Heart right ventricle (tissue), 16 donors: ENCODE results near the gene CERS6. TPM values are rescaled to one million over a fixed set of nuclear protein-coding genes. Genes with fewer than 3 reads are reported as not detected.

Experiments used
- ATAC-seq, 8 donors: fragments of 200-7000 bp; cut with Tn5 transposase; one replicate each; pipeline ENCODE4 v1.9.1; 2020; ENCODE audit warnings: mild to moderate bottlenecking in 8 of 8, moderate library complexity in 8 of 8, moderate number of reproducible peaks in 1 of 8
- DNase-seq, 2 donors: peaks; one replicate each; pipeline ENCODE4 v3.0.0-alpha.2; 2020
- H3K27ac ChIP-seq, 10 donors: fragments of 200-600 bp; sonication (generic) in 2 of 10; one replicate each; pipeline versions ENCODE4 v1.5.0 to v1.8.0; 2020 to 2022; ENCODE audit warnings: mild to moderate bottlenecking in 3 of 10
- H3K27me3 ChIP-seq, 7 donors: fragments of 200-600 bp; one replicate each; pipeline ENCODE4 v1.8.0; 2021 to 2022; ENCODE audit warnings: mild to moderate bottlenecking in 2 of 7
- H3K36me3 ChIP-seq, 9 donors: fragments of 200-600 bp; sonication (generic) in 1 of 9; one replicate each; pipeline versions ENCODE4 v1.5.0 to v1.8.0; 2020 to 2022; ENCODE audit warnings: mild to moderate bottlenecking in 2 of 9
- H3K4me1 ChIP-seq, 9 donors: fragments of 200-600 bp; sonication (generic) in 1 of 9; one replicate each; pipeline versions ENCODE4 v1.5.0 to v1.8.0; 2020 to 2022; ENCODE audit warnings: mild to moderate bottlenecking in 4 of 9
- H3K4me3 ChIP-seq, 10 donors: fragments of 200-600 bp; sonication (generic) in 2 of 10; one replicate each; pipeline versions ENCODE4 v1.5.0 to v1.8.0; 2020 to 2022; ENCODE audit warnings: mild to moderate bottlenecking in 7 of 10, moderate library complexity in 2 of 10
- H3K9me3 ChIP-seq, 11 donors: fragments of 200-600 bp in 10 of 11; sonication (generic) in 2 of 11; one replicate each; pipeline versions ENCODE4 v1.5.0 to v1.8.0; 2013 to 2022; ENCODE audit warnings: mild to moderate bottlenecking in 2 of 11, control low read depth in 1 of 11, moderate library complexity in 1 of 11
- CTCF ChIP-seq, 9 donors: fragments of 200-600 bp; sonication (generic) in 2 of 9; IDR thresholded peaks; one replicate each; pipeline versions ENCODE4 v1.5.0 to v1.8.0; 2021 to 2022; ENCODE audit warnings: antibody characterized with exemption in 9 of 9, mild to moderate bottlenecking in 5 of 9, moderate library complexity in 1 of 9
- WGBS, 2 donors: extraction: QIAGEN DNeasy Blood & Tissue Kit; methylation state at CpG; one replicate each; pipeline ENCODE4 v1.1.7; 2013; ENCODE audit warnings: inconsistent platforms in 1 of 2; 5-methylcytosine and 5-hydroxymethylcytosine counted together
- intact Hi-C, 10 donors: fragments of 100-400 bp; cut with DNase I; formaldehyde crosslinking; loops; one replicate each; pipeline versions ENCODE4 v1.11.1 to v1.14.2; 2022
- polyA plus RNA-seq, 2 donors: library from polyadenylated mRNA; stranded (reverse); fragments of 200-250 nt; gene quantifications; one replicate each; pipeline ENCODE4 v1.2.3, GENCODE V29; 2013
- total RNA-seq, 10 donors: library from RNA; stranded (reverse); fragmentation: NEBNext Ultra II Directional in 3 of 10; extraction: Animal tissue kit (Norgen Biotek cat#: 25700) in 3 of 10; gene quantifications; one replicate each; pipeline versions ENCODE4 v1.2.1 to v1.2.4, GENCODE V29; 2021 to 2023
- donor health status: Arrhythmogenic right ventricular cardiomyopathy.
- donor health status: ischemic (EF 13 %, LVEDD 7.1; RV severe dilation, severe dysfunction).
- donor health status: healthy with polysubstance abuse.
- donor health status: DM: no; HTN: yes; CAD: no.
- donor health status: DM: no; HTN: no; CAD: no.
- donor health status: ischemic (EF 25% LVEDD 6.9; RV normal size, moderate dysfunction).
- donor health status: ischemic (EF 25% LVEDD 5.7; RV mildly dilated, moderate dysfunction).
- donor health status: healthy.
- donor health status: DM: yes; HTN: yes; CAD: no.
- donor health status: Ischemic cardiomyopathy.
- donor health status: ischemic (EF 35%, LVEDD 5.7; RV mildly dilated, moderate dysfunction).
- donor health status: nonischemic (EF 11% LVEDD 7.7; RV severe dilation, severe dysfunction).
- donor health status: DM: yes; HTN: yes; CAD: no.
- donor health status: PGD.
- donor health status: ischemic (EF 29% LVEDD 5.4; RV normal size, mild dysfunction).
- donor health status: nonischemic (EF 23%, LVEDD 6.1; RV moderate dilation, normal function).

Gene CERS6
- total and polyA plus RNA-seq, 12 donors, result 20.5 to 76.3 (median 56.1) TPM

- DNase-seq (no peak), ATAC-seq (peak in 1 of 8 donors; percentile 26)
- peak overlapping the region in 1 of 10 donors; percentile 2 for H3K4me3 ChIP-seq
- H3K36me3 ChIP-seq, result no peaks in the 10 kb centered on the region
- no peaks in the 10 kb centered on the region for H3K9me3 ChIP-seq
- no peak for TF ChIP-seq CTCF (IDR thresholded peaks at IDR 0.05)
- intact Hi-C loops, result no loop called here
- peaks cover 12 to 72% (median 45%) of the 10 kb centered on the region in 9 donors for H3K4me1 ChIP-seq
- no peaks in the 10 kb centered on the region for H3K27me3 ChIP-seq
- peak overlapping the region in 7 of 10 donors; percentile 12 to 83 (median 61) for H3K27ac ChIP-seq
Measured at GRCh38 chr2:168566974-168567665, 111.0 kb downstream of the CERS6 start.

- peak overlapping the region in 7 of 10 donors; percentile 12 to 83 (median 61) for H3K27ac ChIP-seq
- peak overlapping the region in 1 of 10 donors; percentile 2 for H3K4me3 ChIP-seq
- no peaks in the 10 kb centered on the region for H3K27me3 ChIP-seq
- WGBS, 2 donors, result 55 to 76% methylated on average over 4 of the region's 4 CpGs
- H3K36me3 ChIP-seq, result no peaks in the 10 kb centered on the region
- peaks cover 12 to 71% (median 45%) of the 10 kb centered on the region in 9 donors for H3K4me1 ChIP-seq
- no peak for DNase-seq
- no peaks in the 10 kb centered on the region for H3K9me3 ChIP-seq
- intact Hi-C loops, result no loop called here
- peak in 5 of 8 donors; percentile 16 to 60 (median 49) for ATAC-seq
- no peak for TF ChIP-seq CTCF (IDR thresholded peaks at IDR 0.05)
Measured at GRCh38 chr2:168567836-168568235, 111.8 kb downstream of the CERS6 start.

GRCh38 chr2:168568476-168569267 is 112.6 kb downstream of the CERS6 start:
- DNase-seq (peak in 1 of 2 donors; percentile 18), ATAC-seq (peak; percentile 56 to 84 (median 68))
- intact Hi-C loops, result no loop called here
- TF ChIP-seq CTCF (IDR thresholded peaks at IDR 0.05), result no peak
- Histone ChIP-seq H3K27me3 (no peaks in the 10 kb centered on the region), H3K9me3 (no peaks in the 10 kb centered on the region), H3K4me3 (no peak overlapping the region), H3K4me1 (peaks cover 14 to 79% (median 45%) of the 10 kb centered on the region in 9 donors), H3K27ac (peak overlapping the region in 7 of 10 donors; percentile 15 to 83 (median 69)), H3K36me3 (no peaks in the 10 kb centered on the region)
- WGBS, 2 donors, result 41 to 58% methylated on average over 6 of the region's 6 CpGs

GRCh38 chr2:168571061-168571460 is 115.0 kb downstream of the CERS6 start:
- Histone ChIP-seq H3K4me1 (peaks cover 14 to 73% (median 40%) of the 10 kb centered on the region in 9 donors), H3K27ac (peak overlapping the region in 2 of 10 donors; percentile 8 to 24), H3K27me3 (no peaks in the 10 kb centered on the region), H3K4me3 (no peak overlapping the region), H3K9me3 (no peaks in the 10 kb centered on the region), H3K36me3 (no peaks in the 10 kb centered on the region)
- no peak for TF ChIP-seq CTCF (IDR thresholded peaks at IDR 0.05)
- ATAC-seq (peak in 2 of 8 donors; percentile 17 to 39), DNase-seq (no peak)
- WGBS, 2 donors, result 71 to 81% methylated on average over 5 of the region's 5 CpGs
- intact Hi-C loops, result no loop called here
